SK-N-MC (cell line): ENCODE measurements around the gene TM2D3.

Experiments used
- EZH2 ChIP-seq: fragments of 200-600 bp; sonication (generic); IDR thresholded peaks from one replicate; pipeline ENCODE4 v1.6.1; 2017; ENCODE audit warnings: antibody characterized with exemption
- FOXP2 ChIP-seq: optimal IDR thresholded peaks from 2 replicates; pipeline ENCODE3; 2011; ENCODE audit warnings: mild to moderate bottlenecking, moderate library complexity; ENCODE audit not compliant: insufficient read depth; ENCODE audit errors: extremely low read length, control extremely low read depth
- POLR2AphosphoS5 ChIP-seq: IDR thresholded peaks from 2 replicates; pipeline ENCODE4 v1.6.1; 2012; ENCODE audit warnings: mild to moderate bottlenecking, low read depth, low read length, borderline replicate concordance

GRCh38 chr15:101652098-101652785, at the start of gene TM2D3:
- TF ChIP-seq EZH2 (no peak), POLR2AphosphoS5 (peak; percentile 94), FOXP2 (no peak)
